ENCODE measurements around the gene DYNC2I2.

DNA sequence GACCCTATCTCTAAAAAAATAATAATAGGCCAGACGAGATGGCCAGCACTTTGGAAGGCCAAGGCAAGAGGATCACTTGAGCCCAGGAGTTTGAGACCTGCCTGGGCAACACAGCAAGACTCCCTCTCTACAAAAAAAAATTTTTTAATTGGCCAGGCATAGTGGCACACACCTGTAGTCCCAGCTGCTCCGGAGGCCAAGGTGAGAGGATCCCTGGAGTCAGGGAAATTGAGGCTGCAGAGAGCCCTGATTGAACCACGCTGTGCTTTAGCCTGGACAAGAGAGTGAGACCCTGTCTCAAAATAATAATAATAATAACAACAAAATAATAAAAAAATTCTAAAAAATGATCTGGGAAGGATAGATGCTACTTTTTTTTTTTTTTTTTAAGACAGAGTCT lies 1.1 kb upstream of the DYNC2I2 start:
- no peak for TF ChIP-seq POLR2A (IDR thresholded peaks at IDR 0.05; ENCODE audit: low read depth, low read length)
- TF ChIP-seq TAF1 (IDR thresholded peaks at IDR 0.05; ENCODE audit: borderline replicate concordance, low read depth, low read length), result no peak
- TF ChIP-seq POLR2AphosphoS5 (IDR thresholded peaks at IDR 0.05; ENCODE audit: low read depth, low read length), result no peak

All from GM12892 (cell line).